H7 (cell line): ENCODE measurements around the gene CREB5. TPM values are rescaled to one million over a fixed set of nuclear protein-coding genes. Genes with fewer than 3 reads are reported as not detected.

Source experiments
- DNase-seq: peaks from one replicate; pipeline ENCODE4 v3.0.0; 2012
- H3K27me3 ChIP-seq: 2 replicates; pipeline ENCODE4 v1.6.0; 2011; ENCODE audit warnings: mild to moderate bottlenecking, low read length; ENCODE audit not compliant: control insufficient read depth, insufficient read depth
- H3K36me3 ChIP-seq: replicated peaks from 2 replicates; pipeline ENCODE4 v1.5.1; 2011; ENCODE audit warnings: low read length; ENCODE audit not compliant: control insufficient read depth, insufficient read depth
- H3K4me3 ChIP-seq: 2 replicates; pipeline ENCODE4 v1.5.1; 2011; ENCODE audit warnings: low read depth, mild to moderate bottlenecking, control low read depth, low read length, moderate library complexity; ENCODE audit not compliant: insufficient read depth
- total RNA-seq: library from RNA; depleted of rRNA; stranded (reverse); fragments of >200 nt; shearing (Covaris generic); gene quantifications from 2 replicates; pipeline ENCODE4 v1.2.3, GENCODE V29; 2014

CREB5 gene
- total RNA-seq, 1 experiment from 2014 or later = 1.8 TPM

GRCh38 chr7:28516390-28517172 is 104.3 kb downstream of the CREB5 start:
- Histone ChIP-seq H3K4me3 (no peak overlapping the region), H3K27me3 (no peaks in the 10 kb centered on the region), H3K36me3 (no peaks in the 10 kb centered on the region)
- DNase-seq = peak; percentile 67

GRCh38 chr7:28517206-28517605 is 104.9 kb downstream of the CREB5 start:
- Histone ChIP-seq H3K27me3 (no peaks in the 10 kb centered on the region), H3K4me3 (no peak overlapping the region), H3K36me3 (no peaks in the 10 kb centered on the region)
- DNase-seq = peak; percentile 22

GRCh38 chr7:28517606-28518005 is 105.3 kb downstream of the CREB5 start:
- Histone ChIP-seq H3K36me3 (no peaks in the 10 kb centered on the region), H3K4me3 (no peak overlapping the region), H3K27me3 (no peaks in the 10 kb centered on the region)
- no peak for DNase-seq

GRCh38 chr7:28520074-28521015 is 108.0 kb downstream of the CREB5 start:
- no peaks in the 10 kb centered on the region for H3K27me3 ChIP-seq
- H3K4me3 ChIP-seq = no peak overlapping the region
- H3K36me3 ChIP-seq = no peaks in the 10 kb centered on the region
- DNase-seq = no peak

DNA sequence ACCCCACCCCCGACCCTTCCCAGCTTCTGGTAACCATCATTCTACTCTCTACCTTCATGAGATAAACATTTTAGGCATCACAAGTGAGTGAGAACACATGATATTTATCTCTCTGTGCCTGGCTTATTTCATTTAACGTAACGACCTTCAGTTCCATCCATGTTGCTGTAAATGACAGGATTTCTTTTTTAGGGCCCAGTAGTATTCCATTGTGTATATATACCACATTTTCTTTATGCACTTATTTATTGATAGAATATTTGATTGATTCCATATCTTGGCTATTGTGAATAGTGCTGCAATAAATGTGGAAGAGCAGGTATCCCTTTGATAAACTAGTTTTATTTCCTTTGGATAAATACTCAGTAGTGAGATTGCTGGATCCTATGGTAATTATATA is 112.7 kb downstream of the CREB5 start:
- no peak overlapping the region for H3K4me3 ChIP-seq
- H3K36me3 ChIP-seq = no peaks in the 10 kb centered on the region
- DNase-seq = no peak
- H3K27me3 ChIP-seq = no peaks in the 10 kb centered on the region

GRCh38 chr7:28528899-28529298 is 116.6 kb downstream of the CREB5 start:
- no peak overlapping the region for H3K4me3 ChIP-seq
- H3K27me3 ChIP-seq = no peaks in the 10 kb centered on the region
- DNase-seq = no peak
- no peaks in the 10 kb centered on the region for H3K36me3 ChIP-seq

GRCh38 chr7:28529755-28530154 is 117.4 kb downstream of the CREB5 start:
- H3K36me3 ChIP-seq = no peaks in the 10 kb centered on the region
- DNase-seq = no peak
- H3K4me3 ChIP-seq = no peak overlapping the region
- H3K27me3 ChIP-seq = no peaks in the 10 kb centered on the region

- no peak overlapping the region for H3K4me3 ChIP-seq
- H3K36me3 ChIP-seq = no peaks in the 10 kb centered on the region
- no peaks in the 10 kb centered on the region for H3K27me3 ChIP-seq
- DNase-seq = no peak
Observed at GRCh38 chr7:28530175-28530802, 118.0 kb downstream of the CREB5 start.

GRCh38 chr7:28530803-28531175 is 118.5 kb downstream of the CREB5 start:
- Histone ChIP-seq H3K36me3 (no peaks in the 10 kb centered on the region), H3K4me3 (no peak overlapping the region), H3K27me3 (no peaks in the 10 kb centered on the region)
- no peak for DNase-seq

DNA sequence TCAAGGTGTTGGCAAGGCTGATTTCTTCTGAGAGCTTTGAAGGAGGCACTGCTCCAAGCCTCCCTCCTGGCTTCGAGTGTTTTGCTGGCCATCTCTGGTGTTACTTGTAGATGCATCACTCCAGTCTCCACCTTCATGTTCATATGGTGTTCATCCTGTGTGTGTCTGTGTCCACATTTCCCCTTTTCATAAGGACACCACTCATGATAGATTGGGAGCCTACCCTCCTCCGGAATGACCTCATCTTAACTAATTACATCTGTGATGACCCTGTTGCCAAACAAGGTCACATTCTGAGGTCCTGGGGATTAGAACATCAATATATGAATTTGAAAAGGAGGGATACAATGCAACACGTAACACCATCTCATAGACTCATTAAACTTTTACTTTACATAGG is 119.0 kb downstream of the CREB5 start:
- no peaks in the 10 kb centered on the region for H3K36me3 ChIP-seq
- DNase-seq = no peak
- H3K27me3 ChIP-seq = no peaks in the 10 kb centered on the region
- no peak overlapping the region for H3K4me3 ChIP-seq

DNA sequence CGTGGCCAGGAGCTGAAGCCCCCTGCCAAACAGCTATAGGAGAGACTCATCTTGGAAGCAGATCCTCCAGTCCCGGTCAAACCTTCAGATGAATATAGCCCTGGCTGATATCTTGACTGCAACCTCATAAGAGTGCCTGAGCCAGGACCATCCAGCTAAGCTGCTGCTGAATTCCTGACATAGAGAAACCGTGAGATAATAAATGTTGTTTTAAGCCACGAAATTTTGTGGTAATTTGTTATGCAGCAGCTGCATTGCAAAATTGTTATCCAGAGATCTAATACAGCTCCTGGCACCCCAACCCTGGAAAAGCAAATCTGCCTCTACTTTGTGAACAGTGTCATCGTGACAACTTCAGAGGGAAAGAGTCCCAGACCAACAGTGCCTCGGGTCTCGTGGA is 119.9 kb downstream of the CREB5 start:
- no peaks in the 10 kb centered on the region for H3K36me3 ChIP-seq
- DNase-seq = no peak
- H3K27me3 ChIP-seq = no peaks in the 10 kb centered on the region
- no peak overlapping the region for H3K4me3 ChIP-seq

GRCh38 chr7:28533267-28533666 is 120.9 kb downstream of the CREB5 start:
- H3K36me3 ChIP-seq = no peaks in the 10 kb centered on the region
- H3K27me3 ChIP-seq = no peaks in the 10 kb centered on the region
- H3K4me3 ChIP-seq = no peak overlapping the region
- DNase-seq = no peak

DNA sequence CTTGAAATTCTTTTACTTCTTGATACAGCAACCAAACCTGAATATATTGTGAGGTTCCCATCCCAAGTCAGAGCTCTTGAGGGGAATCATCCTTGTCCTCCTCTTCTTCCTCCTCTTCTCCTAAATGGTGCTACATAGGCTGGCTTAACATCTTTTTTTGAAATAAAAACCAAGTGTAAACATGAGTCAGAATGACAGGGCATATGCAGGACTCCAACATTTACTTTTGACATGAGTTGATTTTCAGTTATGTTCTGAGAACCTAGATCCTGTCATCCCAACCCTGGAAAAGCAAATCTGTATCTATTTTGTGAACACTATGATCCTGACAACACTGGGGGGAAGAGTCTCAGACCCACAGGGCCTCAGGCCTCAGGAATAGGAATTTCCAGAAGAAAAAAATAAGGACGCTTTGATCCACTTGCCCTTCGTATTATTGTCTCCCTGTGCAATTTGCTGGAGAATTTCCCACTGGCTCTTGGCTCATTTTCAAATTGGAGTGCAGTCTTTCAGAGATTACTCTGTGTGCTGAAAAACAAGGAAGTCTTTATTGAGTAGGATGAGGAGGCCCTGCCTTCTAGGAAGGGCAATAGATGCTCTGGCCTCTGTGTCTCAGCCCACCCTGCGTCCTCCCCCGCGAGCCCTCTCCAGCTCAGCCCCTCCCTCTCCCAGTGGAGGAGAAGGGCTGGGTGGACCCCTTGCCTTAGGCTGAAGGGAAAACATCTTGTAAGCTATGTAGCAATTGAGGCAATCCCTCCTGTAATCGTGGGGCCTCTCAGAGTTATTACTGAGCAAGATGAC is 121.6 kb downstream of the CREB5 start:
- no peak overlapping the region for H3K4me3 ChIP-seq
- no peak for DNase-seq
- no peaks in the 10 kb centered on the region for H3K27me3 ChIP-seq
- H3K36me3 ChIP-seq = no peaks in the 10 kb centered on the region

- H3K4me3 ChIP-seq = no peak overlapping the region
- no peaks in the 10 kb centered on the region for H3K27me3 ChIP-seq
- H3K36me3 ChIP-seq = no peaks in the 10 kb centered on the region
- DNase-seq = peak; percentile 63
Observed at GRCh38 chr7:28536259-28536658, 123.9 kb downstream of the CREB5 start.
